IMR-90 (cell line): Measurements from ENCODE around the gene FNBP1. TPM values are rescaled to one million over a fixed set of nuclear protein-coding genes. Genes with fewer than 3 reads are reported as not detected.

ENCODE experiments used
- ATAC-seq: fragments of 200-7000 bp; cut with Tn5 transposase; 2 replicates; pipeline ENCODE4 v1.9.1; 2020; ENCODE audit warnings: low read depth, mild to moderate bottlenecking, moderate library complexity
- BruUV-seq: library from RNA; stranded (reverse); fragments of 400-500 nt; replicated peaks from 2 replicates; lab custom pipeline; 2021; lab: Mats Ljungman, UMichigan
- CTCF ChIA-PET: fragments of 300-600 bp; formaldehyde crosslinking; extraction: SDS; loops from one replicate; lab custom pipeline; 2021; ENCODE audit warnings: antibody characterized with exemption; lab: Yijun Ruan, JAX
- POLR2A ChIA-PET: fragments of 300-600 bp; sonication (Branson Sonifier 250); formaldehyde crosslinking; loops from one replicate; lab custom pipeline; 2022; ENCODE audit warnings: antibody characterized with exemption; ENCODE audit not compliant: unreplicated experiment; lab: Charles Lee
- DNase-seq: peaks from one replicate; pipeline ENCODE4 v3.0.0; 2013
- H2AFZ ChIP-seq: replicated peaks from 2 replicates; pipeline ENCODE3; 2013; ENCODE audit warnings: low read length, mild to moderate bottlenecking; ENCODE audit not compliant: poor library complexity
- H2AK5ac ChIP-seq: 2 replicates; pipeline ENCODE4 v1.6.1; 2013; ENCODE audit warnings: low read depth, low read length, inconsistent platforms
- H2AK9ac ChIP-seq: replicated peaks from 2 replicates; pipeline ENCODE3; 2013; ENCODE audit warnings: mild to moderate bottlenecking, low read depth, low read length, moderate library complexity; ENCODE audit not compliant: poor library complexity
- H2BK120ac ChIP-seq: 2 replicates; pipeline ENCODE4 v1.6.1; 2013; ENCODE audit warnings: low read depth, low read length, inconsistent platforms
- H2BK15ac ChIP-seq: 3 replicates; pipeline ENCODE4 v1.6.1; 2013; ENCODE audit warnings: low read depth, low read length, inconsistent platforms
- H2BK20ac ChIP-seq: 2 replicates; pipeline ENCODE4 v1.6.1; 2013; ENCODE audit warnings: low read depth, mild to moderate bottlenecking, inconsistent platforms, low read length, moderate library complexity
- H2BK5ac ChIP-seq: 2 replicates; pipeline ENCODE4 v1.6.1; 2013; ENCODE audit warnings: mild to moderate bottlenecking, low read depth, low read length, inconsistent platforms; ENCODE audit not compliant: poor library complexity, severe bottlenecking
- H3K14ac ChIP-seq: replicated peaks from 2 replicates; pipeline ENCODE4 v1.6.1; 2013; ENCODE audit warnings: low read depth, low read length, inconsistent platforms
- H3K18ac ChIP-seq: 2 replicates; pipeline ENCODE4 v1.6.1; 2013; ENCODE audit warnings: low read depth, low read length, control low read depth
- H3K23ac ChIP-seq: 2 replicates; pipeline ENCODE4 v1.6.1; 2013; ENCODE audit warnings: low read depth, low read length, inconsistent platforms
- H3K27ac ChIP-seq: 2 replicates; pipeline ENCODE4 v1.5.1; 2013; ENCODE audit warnings: mild to moderate bottlenecking, control low read depth, low read length; ENCODE audit not compliant: insufficient read depth
- H3K27me3 ChIP-seq: 2 replicates; pipeline ENCODE4 v1.6.1; 2013; ENCODE audit warnings: low read length; ENCODE audit not compliant: control insufficient read depth, insufficient read depth
- H3K36me3 ChIP-seq: 2 replicates; pipeline ENCODE4 v1.6.1; 2013; ENCODE audit warnings: low read length, mixed read lengths; ENCODE audit not compliant: control insufficient read depth, insufficient read depth
- H3K4ac ChIP-seq: 2 replicates; pipeline ENCODE4 v1.6.1; 2013; ENCODE audit warnings: low read depth, low read length, inconsistent platforms
- H3K4me1 ChIP-seq: 2 replicates; pipeline ENCODE4 v1.6.1; 2013; ENCODE audit warnings: low read length, mixed read lengths; ENCODE audit not compliant: control insufficient read depth, insufficient read depth
- H3K4me2 ChIP-seq: 2 replicates; pipeline ENCODE4 v1.6.1; 2013; ENCODE audit warnings: low read depth, mild to moderate bottlenecking, control low read depth, low read length, moderate library complexity
- H3K4me3 ChIP-seq: 2 replicates; pipeline ENCODE4 v1.5.1; 2013; ENCODE audit warnings: low read depth, mild to moderate bottlenecking, control low read depth, low read length, moderate library complexity; ENCODE audit not compliant: insufficient read depth
- H3K56ac ChIP-seq: 2 replicates; pipeline ENCODE4 v1.6.1; 2013; ENCODE audit warnings: low read length, inconsistent platforms; ENCODE audit not compliant: insufficient read depth; ENCODE audit errors: extremely low read depth
- H3K79me1 ChIP-seq, 2 experiments: 2 replicates each; pipeline ENCODE4 v1.6.1; 2013; ENCODE audit warnings: low read length in 2 of 2, inconsistent platforms in 1 of 2, low read depth in 1 of 2
- H3K9ac ChIP-seq: 2 replicates; pipeline ENCODE4 v1.6.1; 2013; ENCODE audit warnings: low read depth, low read length, control low read depth
- H3K9me1 ChIP-seq: 2 replicates; pipeline ENCODE4 v1.6.1; 2013; ENCODE audit warnings: low read length, inconsistent platforms; ENCODE audit not compliant: insufficient read depth
- H3K9me3 ChIP-seq: 2 replicates; pipeline ENCODE4 v1.6.1; 2013; ENCODE audit warnings: low read length; ENCODE audit not compliant: control insufficient read depth, insufficient read depth
- H4K20me1 ChIP-seq: 2 replicates; pipeline ENCODE4 v1.6.1; 2013; ENCODE audit warnings: low read length, inconsistent platforms; ENCODE audit not compliant: insufficient read depth
- H4K5ac ChIP-seq: 2 replicates; pipeline ENCODE4 v1.6.1; 2013; ENCODE audit warnings: mild to moderate bottlenecking, low read depth, low read length, control low read depth
- H4K8ac ChIP-seq, 2 experiments: 2 replicates each; pipeline ENCODE4 v1.6.1; 2013; ENCODE audit warnings: low read depth in 2 of 2, low read length in 2 of 2, control low read depth in 1 of 2, inconsistent platforms in 1 of 2
- H4K91ac ChIP-seq: 2 replicates; pipeline ENCODE4 v1.6.1; 2013; ENCODE audit warnings: low read depth, low read length, inconsistent platforms; ENCODE audit not compliant: insufficient read depth
- CEBPB ChIP-seq: IDR thresholded peaks from 2 replicates; pipeline ENCODE4 v1.6.1; 2012; ENCODE audit warnings: low read depth, low read length, improper control_type of control experiment
- CHD1 ChIP-seq: IDR thresholded peaks from 2 replicates; pipeline ENCODE4 v1.6.1; 2012; ENCODE audit warnings: low read depth, low read length, improper control_type of control experiment
- FOS ChIP-seq: fragments of 150-350 bp; IDR thresholded peaks from 2 replicates; pipeline ENCODE4 v1.6.1; 2016; ENCODE audit warnings: low read depth, low read length
- MAFK ChIP-seq: IDR thresholded peaks from 2 replicates; pipeline ENCODE4 v1.6.1; 2012; ENCODE audit warnings: low read depth, low read length, improper control_type of control experiment
- NFE2L2 ChIP-seq: fragments of 150-350 bp; IDR thresholded peaks from 2 replicates; pipeline ENCODE4 v1.6.1; 2016; ENCODE audit warnings: low read depth, mild to moderate bottlenecking, low read length
- RCOR1 ChIP-seq: IDR thresholded peaks from 2 replicates; pipeline ENCODE4 v1.6.1; 2012; ENCODE audit warnings: mild to moderate bottlenecking, low read length, improper control_type of control experiment; ENCODE audit not compliant: insufficient replicate concordance
- WGBS, 2 experiments: methylation state at CpG; one replicate each; pipeline versions ENCODE4 v1.1.5 to v1.1.7; 2013; ENCODE audit warnings: missing lambda C conversion rate in 2 of 2; ENCODE audit not compliant: insufficient read length in 1 of 2; ENCODE audit errors: extremely low coverage in 2 of 2; 5-methylcytosine and 5-hydroxymethylcytosine counted together
- dilution Hi-C: fragments of 300-500 bp; cut with HindIII; formaldehyde crosslinking; loops from one replicate; pipeline ENCODE4 v1.14.3; 2018; ENCODE audit warnings: low sequenced_read_pairs; ENCODE audit not compliant: unreplicated experiment
- in situ Hi-C: fragments of 300-500 bp; cut with MboI; formaldehyde crosslinking; loops from 3 replicates; pipeline ENCODE4 v1.14.3; 2019; ENCODE audit warnings: low sequenced_read_pairs, inconsistent platforms, mixed read lengths
- intact Hi-C: fragments of 100-400 bp; cut with micrococcal nuclease; formaldehyde crosslinking; loops from 2 replicates; pipeline ENCODE4 v1.10.0; 2022
- polyA plus RNA-seq, 3 experiments: library from polyadenylated mRNA; depleted of rRNA; stranded (reverse); fragments of >200 nt; gene quantifications; 2 replicates each; pipeline ENCODE4 v1.2.3, GENCODE V29; 2012; ENCODE audit warnings: low replicate concordance in 1 of 3
- total RNA-seq: library from RNA; depleted of rRNA; stranded (reverse); fragments of >200 nt; gene quantifications from 2 replicates; pipeline ENCODE4 v1.2.3, GENCODE V29; 2012
- TF ChIP-seq, protein P1 (sequence below): fragments of 150-350 bp; IDR thresholded peaks from 2 replicates; pipeline ENCODE4 v1.6.1; 2017; ENCODE audit warnings: mild to moderate bottlenecking, antibody characterized with exemption, low read length, low read depth
- TF ChIP-seq, protein P2 (sequence below): fragments of 150-350 bp; IDR thresholded peaks from 2 replicates; pipeline ENCODE4 v1.6.1; 2016; ENCODE audit warnings: low read depth, mild to moderate bottlenecking, low read length, moderate library complexity, borderline replicate concordance

Gene FNBP1
- total and polyA plus RNA-seq, 2 of the 4 experiments (the other 2 are of a cell fraction) = 10.3 to 15.4 TPM

DNA sequence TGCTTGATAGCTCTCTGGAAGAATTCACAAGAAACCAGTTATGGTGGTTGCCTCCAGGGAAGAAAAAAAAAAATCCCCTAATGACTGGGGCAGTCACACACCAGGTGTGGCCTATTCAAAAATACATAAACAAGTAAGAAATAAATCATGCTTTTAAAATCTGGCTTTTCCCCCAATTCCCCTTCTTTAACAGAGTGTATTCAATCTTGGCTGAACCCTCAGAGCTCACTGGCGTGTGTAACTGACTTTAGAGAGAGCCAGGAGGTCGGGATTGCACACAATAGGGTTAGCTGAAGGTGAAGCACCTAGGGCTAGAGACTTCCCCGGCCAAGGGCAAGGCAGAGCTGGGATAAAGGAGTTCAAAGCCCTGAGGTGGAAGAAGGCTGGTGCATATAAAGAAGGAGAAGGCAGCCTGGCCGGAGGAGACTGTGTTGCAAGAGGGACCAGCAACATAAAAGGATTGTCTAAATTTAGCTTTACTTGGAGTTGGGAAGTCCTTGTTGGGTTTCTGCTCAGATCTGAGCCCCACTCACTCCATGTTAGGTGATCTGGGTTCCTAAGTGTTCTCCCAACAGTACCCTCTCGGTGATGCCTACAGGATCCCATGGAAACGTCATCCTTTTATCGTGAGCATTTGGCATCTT, 19.7 kb downstream of the FNBP1 start:
- Histone ChIP-seq H2AK5ac (peak overlapping the region; percentile 38), H3K18ac (no peak overlapping the region), H2BK20ac (no peak overlapping the region; the same call in 1 of the 2 replicates), H2AFZ (no peak overlapping the region), H3K14ac (no peak overlapping the region), H3K4me2 (no peak overlapping the region), H3K4me3 (no peak overlapping the region), H3K9ac (no peak overlapping the region), H2BK5ac (no peak overlapping the region), H3K9me3 (peaks cover 2% of the 10 kb centered on the region; the same call in 1 of the 2 replicates), H3K36me3 (no peaks in the 10 kb centered on the region), H3K79me1 (peaks cover 19 to 40% of the 10 kb centered on the region in 2 experiments), H3K23ac (peak overlapping the region; percentile 60; the same call in 1 of the 2 replicates), H4K91ac (no peak overlapping the region), H3K9me1 (peaks cover 6% of the 10 kb centered on the region), H3K27me3 (0 out of 2 replicates have a peak, but pooled peaks cover 2% of the 10 kb centered on the region), H3K4ac (0 out of 2 replicates have a peak overlapping the region, but pooled peaks have one; percentile 13), H2BK15ac (no peak overlapping the region), H4K5ac (no peak overlapping the region), H4K20me1 (peaks cover 44% of the 10 kb centered on the region), H3K56ac (no peak overlapping the region), H2BK120ac (no peak overlapping the region), H4K8ac (no peak overlapping the region), H2AK9ac (no peak overlapping the region), H3K27ac (no peak overlapping the region), H3K4me1 (peaks cover 2% of the 10 kb centered on the region)
- no TSS peak for BruUV-seq
- ChIA-PET POLR2A (no interaction called here), CTCF (no interaction called here)
- in situ Hi-C loops (no loop called here), dilution Hi-C loops (no loop called here), intact Hi-C loops (no loop called here)
- 100% methylated on average over 3 of the region's 7 CpGs; no CpG with 5 or more reads in 1 of the 2 experiments for WGBS, 2 experiments
- TF ChIP-seq FOS (no peak), MAFK (no peak), NFE2L2 (no peak), RCOR1 (no peak), CEBPB (no peak), CHD1 (no peak)
- TF ChIP-seq, protein P1, sequence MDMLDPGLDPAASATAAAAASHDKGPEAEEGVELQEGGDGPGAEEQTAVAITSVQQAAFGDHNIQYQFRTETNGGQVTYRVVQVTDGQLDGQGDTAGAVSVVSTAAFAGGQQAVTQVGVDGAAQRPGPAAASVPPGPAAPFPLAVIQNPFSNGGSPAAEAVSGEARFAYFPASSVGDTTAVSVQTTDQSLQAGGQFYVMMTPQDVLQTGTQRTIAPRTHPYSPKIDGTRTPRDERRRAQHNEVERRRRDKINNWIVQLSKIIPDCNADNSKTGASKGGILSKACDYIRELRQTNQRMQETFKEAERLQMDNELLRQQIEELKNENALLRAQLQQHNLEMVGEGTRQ = no peak
- TF ChIP-seq, protein P2, sequence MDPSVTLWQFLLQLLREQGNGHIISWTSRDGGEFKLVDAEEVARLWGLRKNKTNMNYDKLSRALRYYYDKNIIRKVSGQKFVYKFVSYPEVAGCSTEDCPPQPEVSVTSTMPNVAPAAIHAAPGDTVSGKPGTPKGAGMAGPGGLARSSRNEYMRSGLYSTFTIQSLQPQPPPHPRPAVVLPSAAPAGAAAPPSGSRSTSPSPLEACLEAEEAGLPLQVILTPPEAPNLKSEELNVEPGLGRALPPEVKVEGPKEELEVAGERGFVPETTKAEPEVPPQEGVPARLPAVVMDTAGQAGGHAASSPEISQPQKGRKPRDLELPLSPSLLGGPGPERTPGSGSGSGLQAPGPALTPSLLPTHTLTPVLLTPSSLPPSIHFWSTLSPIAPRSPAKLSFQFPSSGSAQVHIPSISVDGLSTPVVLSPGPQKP = no peak
- no peak for DNase-seq
- ATAC-seq = no peak
